HG03103 (cell line): ENCODE data around the gene KIF25.
"Not testable (repeated sequence)": the region's sequence is repeated elsewhere in the genome, so short reads cannot be mapped to it uniquely, and the experiment has no call there.

Experiments used
- ATAC-seq: cut with Tn5 transposase; IDR thresholded peaks from one replicate; pipeline ENCODE4 v1.9.1; 2021; ENCODE audit warnings: low read depth; ENCODE audit not compliant: unreplicated experiment

The KIF25 gene

GRCh38 chr6:168061269-168062210 is 64.1 kb downstream of the KIF25 start:
- ATAC-seq = no peak

- ATAC-seq = no peak
Observed at GRCh38 chr6:168062346-168063289, 65.1 kb downstream of the KIF25 start.

- no peak for ATAC-seq
Observed at GRCh38 chr6:168063431-168063830, 66.0 kb downstream of the KIF25 start.

GRCh38 chr6:168064226-168064807 is 66.8 kb downstream of the KIF25 start:
- no peak for ATAC-seq

GRCh38 chr6:168067081-168067759 is 69.7 kb downstream of the KIF25 start:
- ATAC-seq = no peak

GRCh38 chr6:168070804-168071203 is 73.3 kb downstream of the KIF25 start:
- ATAC-seq = no peak

- ATAC-seq = no peak
Observed at GRCh38 chr6:168071620-168072019, 74.1 kb downstream of the KIF25 start.

GRCh38 chr6:168072261-168072660 is 74.8 kb downstream of the KIF25 start:
- ATAC-seq = no peak

GRCh38 chr6:168072730-168073129 is 75.3 kb downstream of the KIF25 start:
- ATAC-seq = no peak

GRCh38 chr6:168073937-168074730 is 76.7 kb downstream of the KIF25 start:
- no peak for ATAC-seq

GRCh38 chr6:168075216-168075615 is 77.7 kb downstream of the KIF25 start:
- ATAC-seq = no peak

- ATAC-seq = no peak
Observed at GRCh38 chr6:168075787-168076202, 78.3 kb downstream of the KIF25 start.

GRCh38 chr6:168077401-168077800 is 79.9 kb downstream of the KIF25 start:
- ATAC-seq = not testable (repeated sequence)

- no peak for ATAC-seq
Observed at GRCh38 chr6:168078175-168078942, 80.9 kb downstream of the KIF25 start.

GRCh38 chr6:168078943-168079405 is 81.5 kb downstream of the KIF25 start, which contains the start of gene FRMD1:
FRMD1 (minus strand) TSS chr6:168079212; CDS start chr6:168079094, 118 bp downstream.
- no peak for ATAC-seq

- ATAC-seq = no peak
Observed at GRCh38 chr6:168080393-168081077, 83.1 kb downstream of the KIF25 start.

GRCh38 chr6:168081858-168082546 is 84.5 kb downstream of the KIF25 start:
- ATAC-seq = no peak
